Hepatocyte (in vitro differentiated cells): Measurements from ENCODE around the gene C6orf89. TPM values are rescaled to one million over a fixed set of nuclear protein-coding genes. Genes with fewer than 3 reads are reported as not detected.

Source experiments
- DNase-seq: peaks from one replicate; pipeline ENCODE4 v3.0.0-alpha.2; 2016; ENCODE audit warnings: low spot score
- H2AFZ ChIP-seq: fragments of 200-600 bp; sonication (generic); 2 replicates; pipeline ENCODE4 v1.6.0; 2016; ENCODE audit warnings: antibody characterized with exemption, mild to moderate bottlenecking
- H3K27ac ChIP-seq: fragments of 200-600 bp; sonication (generic); 2 replicates; pipeline ENCODE4 v1.5.1; 2016; ENCODE audit warnings: mild to moderate bottlenecking
- H3K27me3 ChIP-seq: fragments of 200-600 bp; sonication (generic); 2 replicates; pipeline ENCODE4 v1.6.1; 2016
- H3K36me3 ChIP-seq: fragments of 200-600 bp; sonication (generic); replicated peaks from 2 replicates; pipeline ENCODE4 v1.5.1; 2016; ENCODE audit warnings: low read depth; ENCODE audit not compliant: insufficient read depth
- H3K4me1 ChIP-seq: fragments of 200-600 bp; sonication (generic); 2 replicates; pipeline ENCODE4 v1.5.1; 2016; ENCODE audit warnings: mild to moderate bottlenecking, moderate library complexity; ENCODE audit not compliant: insufficient read depth
- H3K4me2 ChIP-seq: fragments of 200-600 bp; sonication (generic); 2 replicates; pipeline ENCODE4 v1.6.0; 2016
- H3K4me3 ChIP-seq: fragments of 200-600 bp; sonication (generic); 2 replicates; pipeline ENCODE4 v1.5.1; 2016; ENCODE audit warnings: mild to moderate bottlenecking
- H3K79me2 ChIP-seq: fragments of 200-600 bp; sonication (generic); 2 replicates; pipeline ENCODE4 v1.6.0; 2017; ENCODE audit warnings: mild to moderate bottlenecking
- H3K9me2 ChIP-seq: fragments of 200-600 bp; sonication (generic); replicated peaks from 2 replicates; pipeline ENCODE4 v1.6.0; 2017; ENCODE audit warnings: mild to moderate bottlenecking; ENCODE audit not compliant: insufficient read depth
- H3K9me3 ChIP-seq: fragments of 200-600 bp; sonication (generic); 2 replicates; pipeline ENCODE4 v1.5.1; 2016; ENCODE audit warnings: low read depth, mild to moderate bottlenecking
- H4K20me1 ChIP-seq: fragments of 200-600 bp; sonication (generic); 2 replicates; pipeline ENCODE4 v1.6.0; 2016; ENCODE audit warnings: mild to moderate bottlenecking; ENCODE audit not compliant: insufficient read depth, poor library complexity, severe bottlenecking
- EZH2 ChIP-seq: fragments of 200-600 bp; sonication (generic); IDR thresholded peaks from 2 replicates; pipeline ENCODE4 v1.6.1; 2016; ENCODE audit warnings: antibody characterized with exemption, mild to moderate bottlenecking, borderline replicate concordance
- EZH2phosphoT487 ChIP-seq: fragments of 200-600 bp; sonication (generic); IDR thresholded peaks from one replicate; pipeline ENCODE4 v1.6.1; 2018; ENCODE audit warnings: antibody characterized with exemption, mild to moderate bottlenecking, low read depth, moderate library complexity; ENCODE audit not compliant: unreplicated experiment, severe bottlenecking
- WGBS: methylation state at CpG from one replicate; pipeline ENCODE4 v1.1.6; 2016; ENCODE audit warnings: low lambda C conversion rate; ENCODE audit errors: missing lambda C conversion rate; 5-methylcytosine and 5-hydroxymethylcytosine counted together
- polyA plus RNA-seq: library from polyadenylated mRNA; unstranded; fragments of >200 nt; fragmentation: Nextera tagmentation; extraction: Ambion mirVana; gene quantifications from 2 replicates; pipeline ENCODE4 v1.2.1, GENCODE V29; 2016
- total RNA-seq: library from RNA; depleted of rRNA; stranded (reverse); fragments of >200 nt; gene quantifications from 2 replicates; pipeline ENCODE4 v1.2.3, GENCODE V29; 2014
- TF ChIP-seq, protein P1 (sequence below): fragments of 200-600 bp; sonication (generic); IDR thresholded peaks from 2 replicates; pipeline ENCODE4 v1.5.1; 2016; ENCODE audit warnings: antibody characterized with exemption, mild to moderate bottlenecking; ENCODE audit not compliant: poor library complexity

The C6orf89 gene
- total and polyA plus RNA-seq, 2 experiments from 2014 or later, result 39.6 to 45.2 TPM

GRCh38 chr6:36927691-36928546 is 42.2 kb downstream of the C6orf89 start:
- no peaks in the 10 kb centered on the region for H3K36me3 ChIP-seq
- TF ChIP-seq EZH2, result no peak
- TF ChIP-seq EZH2phosphoT487, result no peak
- TF ChIP-seq, protein P1, sequence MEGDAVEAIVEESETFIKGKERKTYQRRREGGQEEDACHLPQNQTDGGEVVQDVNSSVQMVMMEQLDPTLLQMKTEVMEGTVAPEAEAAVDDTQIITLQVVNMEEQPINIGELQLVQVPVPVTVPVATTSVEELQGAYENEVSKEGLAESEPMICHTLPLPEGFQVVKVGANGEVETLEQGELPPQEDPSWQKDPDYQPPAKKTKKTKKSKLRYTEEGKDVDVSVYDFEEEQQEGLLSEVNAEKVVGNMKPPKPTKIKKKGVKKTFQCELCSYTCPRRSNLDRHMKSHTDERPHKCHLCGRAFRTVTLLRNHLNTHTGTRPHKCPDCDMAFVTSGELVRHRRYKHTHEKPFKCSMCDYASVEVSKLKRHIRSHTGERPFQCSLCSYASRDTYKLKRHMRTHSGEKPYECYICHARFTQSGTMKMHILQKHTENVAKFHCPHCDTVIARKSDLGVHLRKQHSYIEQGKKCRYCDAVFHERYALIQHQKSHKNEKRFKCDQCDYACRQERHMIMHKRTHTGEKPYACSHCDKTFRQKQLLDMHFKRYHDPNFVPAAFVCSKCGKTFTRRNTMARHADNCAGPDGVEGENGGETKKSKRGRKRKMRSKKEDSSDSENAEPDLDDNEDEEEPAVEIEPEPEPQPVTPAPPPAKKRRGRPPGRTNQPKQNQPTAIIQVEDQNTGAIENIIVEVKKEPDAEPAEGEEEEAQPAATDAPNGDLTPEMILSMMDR, result no peak
- H3K27ac ChIP-seq, result peak overlapping the region; percentile 66
- H3K4me2 ChIP-seq, result peak overlapping the region; percentile 53
- no peaks in the 10 kb centered on the region for H3K79me2 ChIP-seq
- peaks cover 49% of the 10 kb centered on the region for H3K4me1 ChIP-seq
- H4K20me1 ChIP-seq, result no peaks in the 10 kb centered on the region
- H3K27me3 ChIP-seq, result no peaks in the 10 kb centered on the region
- no peak overlapping the region for H2AFZ ChIP-seq
- no peak overlapping the region for H3K4me3 ChIP-seq
- no peaks in the 10 kb centered on the region for H3K9me2 ChIP-seq
- WGBS, result 70% methylated on average over 13 of the region's 13 CpGs
- H3K9me3 ChIP-seq, result no peaks in the 10 kb centered on the region
- peak; percentile 38 for DNase-seq

DNA sequence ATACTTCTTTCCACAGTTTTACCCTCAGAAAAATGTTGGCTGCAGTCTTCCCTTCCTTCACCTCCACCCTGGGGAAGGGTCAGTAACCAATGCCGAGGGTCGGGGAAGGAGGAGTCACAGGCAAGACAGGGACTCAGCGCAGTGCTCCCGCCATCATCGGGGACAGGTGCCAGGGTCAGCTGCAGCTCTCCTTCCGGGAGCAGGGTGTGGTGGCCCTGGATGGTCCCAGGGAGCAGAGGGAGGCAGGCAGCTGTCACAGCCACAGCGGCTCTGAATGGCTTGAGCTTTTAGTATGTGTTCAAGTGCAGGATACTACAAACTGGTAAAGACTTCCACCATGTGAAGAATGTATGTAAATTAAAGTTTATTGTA is 42.8 kb downstream of the C6orf89 start:
- H3K36me3 ChIP-seq, result no peaks in the 10 kb centered on the region
- no peak overlapping the region for H2AFZ ChIP-seq
- TF ChIP-seq EZH2phosphoT487 (no peak), EZH2 (no peak)
- TF ChIP-seq, protein P1, result no peak
- H3K27ac ChIP-seq, result peak overlapping the region; percentile 30
- no peaks in the 10 kb centered on the region for H4K20me1 ChIP-seq
- no peaks in the 10 kb centered on the region for H3K9me2 ChIP-seq
- H3K27me3 ChIP-seq, result no peaks in the 10 kb centered on the region
- H3K79me2 ChIP-seq, result no peaks in the 10 kb centered on the region
- peaks cover 49% of the 10 kb centered on the region for H3K4me1 ChIP-seq
- WGBS, result 76% methylated on average over 7 of the region's 7 CpGs
- no peak overlapping the region for H3K4me2 ChIP-seq
- H3K4me3 ChIP-seq, result no peak overlapping the region
- no peak for DNase-seq
- no peaks in the 10 kb centered on the region for H3K9me3 ChIP-seq

GRCh38 chr6:36929152-36929551 is 43.4 kb downstream of the C6orf89 start:
- Histone ChIP-seq H4K20me1 (no peaks in the 10 kb centered on the region), H3K4me2 (no peak overlapping the region), H3K9me3 (no peaks in the 10 kb centered on the region), H3K4me1 (peaks cover 46% of the 10 kb centered on the region), H3K4me3 (no peak overlapping the region), H3K36me3 (no peaks in the 10 kb centered on the region), H2AFZ (no peak overlapping the region), H3K27me3 (no peaks in the 10 kb centered on the region), H3K9me2 (no peaks in the 10 kb centered on the region), H3K79me2 (no peaks in the 10 kb centered on the region), H3K27ac (no peak overlapping the region)
- no peak for DNase-seq
- WGBS, result 81% methylated on average over 10 of the region's 10 CpGs
- no peak for TF ChIP-seq EZH2phosphoT487
- no peak for TF ChIP-seq EZH2
- TF ChIP-seq, protein P1, result no peak
